GM13977 (cell line): ENCODE measurements around the gene MIB2.

Source experiments
- DNase-seq: peaks from one replicate; pipeline ENCODE4 v3.0.0; 2012; ENCODE audit warnings: low spot score
- CTCF ChIP-seq: IDR thresholded peaks from 2 replicates; pipeline ENCODE4 v1.5.1; 2012; ENCODE audit warnings: mild to moderate bottlenecking, control low read depth; ENCODE audit not compliant: insufficient read depth; ENCODE audit errors: extremely low read depth, missing control alignments
- in situ Hi-C: fragments of 300-500 bp; cut with MboI; formaldehyde crosslinking; loops from one replicate; pipeline ENCODE4 v1.12.0; 2022; ENCODE audit warnings: low sequenced_read_pairs, low pct_unique_long_range_greater_than_20kb, mixed read lengths, inconsistent platforms; ENCODE audit not compliant: unreplicated experiment

The MIB2 gene

GRCh38 chr1:1664941-1665814 is 49.9 kb downstream of the MIB2 start:
- no peak for DNase-seq
- TF ChIP-seq CTCF, result no peak
- in situ Hi-C loops, result no loop called here

GRCh38 chr1:1665815-1666251 is 50.5 kb downstream of the MIB2 start:
- in situ Hi-C loops, result no loop called here
- peak; percentile 63 for TF ChIP-seq CTCF
- DNase-seq, result peak; percentile 28

GRCh38 chr1:1666526-1666925 is 51.2 kb downstream of the MIB2 start:
- no peak for DNase-seq
- no peak for TF ChIP-seq CTCF

GRCh38 chr1:1669468-1670440 is 54.5 kb downstream of the MIB2 start:
- TF ChIP-seq CTCF, result no peak
- in situ Hi-C loops, result no loop called here
- peak; percentile 13 for DNase-seq

More at GRCh38 chr1:1666526-1666925, 51.2 kb downstream of the MIB2 start:
- in situ Hi-C loops, result no loop called here

- TF ChIP-seq CTCF, result no peak
These were observed 55.6 kb downstream of the MIB2 start for GRCh38 chr1:1670866-1671265.

GRCh38 chr1:1671365-1672119 is 56.2 kb downstream of the MIB2 start:
- no peak for DNase-seq
- in situ Hi-C loops, result no loop called here
- no peak for TF ChIP-seq CTCF

More at GRCh38 chr1:1670866-1671265, 55.6 kb downstream of the MIB2 start:
- DNase-seq, result no peak
- in situ Hi-C loops, result no loop called here
